Prostate gland (tissue), 2 donors: ENCODE results near the gene APOLD1. TPM values are rescaled to one million over a fixed set of nuclear protein-coding genes. Genes with fewer than 3 reads are reported as not detected.
"Not testable (repeated sequence)": the region's sequence is repeated elsewhere in the genome, so short reads cannot be mapped to it uniquely, and the experiment has no call there.

Experiments
- DNase-seq: peaks from one replicate; pipeline ENCODE4 v3.0.0-alpha.2; 2019; ENCODE audit warnings: low spot score
- H3K27ac ChIP-seq, 2 donors: fragments of 200-600 bp; sonication (generic); 2 replicates each; pipeline ENCODE4 v1.5.1; 2017 to 2019
- H3K27me3 ChIP-seq: fragments of 200-600 bp; sonication (generic); replicated peaks from 2 replicates; pipeline ENCODE4 v1.5.1; 2019; ENCODE audit not compliant: insufficient read depth
- H3K36me3 ChIP-seq, 2 donors: fragments of 200-600 bp; sonication (generic); 1 replicate in 1 of 2; 2 replicates in 1 of 2; pipeline versions ENCODE4 v1.5.1 to v1.8.1; 2017 to 2019
- H3K4me1 ChIP-seq: fragments of 200-600 bp; sonication (generic); replicated peaks from 2 replicates; pipeline ENCODE4 v1.5.1; 2019
- H3K4me3 ChIP-seq, 2 donors: fragments of 200-600 bp; sonication (generic); 2 replicates each; pipeline ENCODE4 v1.5.1; 2017 to 2019
- H3K9me3 ChIP-seq: fragments of 200-600 bp; sonication (generic); 2 replicates; pipeline ENCODE4 v1.5.1; 2017
- POLR2A ChIP-seq: fragments of 450-650 bp; IDR thresholded peaks from one replicate; pipeline ENCODE4 v1.6.1; 2016; ENCODE audit warnings: antibody characterized with exemption, mild to moderate bottlenecking
- POLR2AphosphoS5 ChIP-seq: sonication (generic); formaldehyde crosslinking; IDR thresholded peaks from one replicate; pipeline ENCODE4 v1.6.1; 2017; ENCODE audit warnings: antibody characterized with exemption
- WGBS: methylation state at CpG from one replicate; pipeline ENCODE4 v1.1.5; 2018; 5-methylcytosine and 5-hydroxymethylcytosine counted together
- intact Hi-C: fragments of 100-400 bp; cut with DNase I; formaldehyde crosslinking; loops from one replicate; pipeline ENCODE4 v1.14.2; 2022
- total RNA-seq, 2 donors: library from RNA; depleted of rRNA; stranded (reverse); fragments of >200 nt; gene quantifications; one replicate each; pipeline ENCODE4 v1.1.0, GENCODE V29; 2016
- TF ChIP-seq, protein P1 (sequence below), 4 experiments: fragments of 200-600 bp in 2 of 4; fragments of 450-650 bp in 2 of 4; sonication (generic) in 2 of 4; IDR thresholded peaks; 1 replicate in 3 of 4; 2 replicates in 1 of 4; pipeline ENCODE4 v1.5.1; 2016 to 2019; ENCODE audit warnings: antibody characterized with exemption in 4 of 4, mild to moderate bottlenecking in 2 of 4, moderate library complexity in 2 of 4

APOLD1 gene
- total RNA-seq, 2 donors from 2014 or later = 10.7 to 16.1 TPM

DNA sequence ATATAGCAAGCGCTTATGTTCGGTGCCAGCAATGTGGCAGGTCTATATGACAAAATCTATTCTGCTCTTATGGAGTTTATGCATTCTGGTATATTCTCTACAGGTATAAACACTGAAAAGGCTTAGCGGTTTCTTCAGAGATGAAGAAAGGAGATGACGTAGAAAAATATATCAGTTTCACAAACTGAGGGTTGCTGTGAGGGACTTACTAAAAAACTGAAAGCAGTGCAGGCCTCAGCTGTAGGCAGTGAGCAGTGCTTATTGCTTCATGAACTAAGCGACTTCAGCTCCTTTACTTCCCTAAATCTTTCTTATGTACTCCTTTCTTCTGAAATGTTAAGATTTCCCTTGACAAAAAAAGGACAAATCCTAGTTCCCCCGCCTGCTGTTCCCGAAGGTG is 32.2 kb downstream of the APOLD1 start:
- Histone ChIP-seq H3K4me3 (no peak overlapping the region), H3K36me3 (peaks cover 0 to 3% of the 10 kb centered on the region in 2 donors), H3K27me3 (no peaks in the 10 kb centered on the region), H3K27ac (no peak overlapping the region), H3K4me1 (peaks cover 10% of the 10 kb centered on the region), H3K9me3 (no peaks in the 10 kb centered on the region)
- intact Hi-C loops = no loop called here
- DNase-seq = no peak
- 91% methylated on average over 7 of the region's 7 CpGs for WGBS
- TF ChIP-seq POLR2A (no peak), POLR2AphosphoS5 (no peak)
- TF ChIP-seq, protein P1, sequence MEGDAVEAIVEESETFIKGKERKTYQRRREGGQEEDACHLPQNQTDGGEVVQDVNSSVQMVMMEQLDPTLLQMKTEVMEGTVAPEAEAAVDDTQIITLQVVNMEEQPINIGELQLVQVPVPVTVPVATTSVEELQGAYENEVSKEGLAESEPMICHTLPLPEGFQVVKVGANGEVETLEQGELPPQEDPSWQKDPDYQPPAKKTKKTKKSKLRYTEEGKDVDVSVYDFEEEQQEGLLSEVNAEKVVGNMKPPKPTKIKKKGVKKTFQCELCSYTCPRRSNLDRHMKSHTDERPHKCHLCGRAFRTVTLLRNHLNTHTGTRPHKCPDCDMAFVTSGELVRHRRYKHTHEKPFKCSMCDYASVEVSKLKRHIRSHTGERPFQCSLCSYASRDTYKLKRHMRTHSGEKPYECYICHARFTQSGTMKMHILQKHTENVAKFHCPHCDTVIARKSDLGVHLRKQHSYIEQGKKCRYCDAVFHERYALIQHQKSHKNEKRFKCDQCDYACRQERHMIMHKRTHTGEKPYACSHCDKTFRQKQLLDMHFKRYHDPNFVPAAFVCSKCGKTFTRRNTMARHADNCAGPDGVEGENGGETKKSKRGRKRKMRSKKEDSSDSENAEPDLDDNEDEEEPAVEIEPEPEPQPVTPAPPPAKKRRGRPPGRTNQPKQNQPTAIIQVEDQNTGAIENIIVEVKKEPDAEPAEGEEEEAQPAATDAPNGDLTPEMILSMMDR (IDR thresholded peaks at IDR 0.05) = no peak

DNA sequence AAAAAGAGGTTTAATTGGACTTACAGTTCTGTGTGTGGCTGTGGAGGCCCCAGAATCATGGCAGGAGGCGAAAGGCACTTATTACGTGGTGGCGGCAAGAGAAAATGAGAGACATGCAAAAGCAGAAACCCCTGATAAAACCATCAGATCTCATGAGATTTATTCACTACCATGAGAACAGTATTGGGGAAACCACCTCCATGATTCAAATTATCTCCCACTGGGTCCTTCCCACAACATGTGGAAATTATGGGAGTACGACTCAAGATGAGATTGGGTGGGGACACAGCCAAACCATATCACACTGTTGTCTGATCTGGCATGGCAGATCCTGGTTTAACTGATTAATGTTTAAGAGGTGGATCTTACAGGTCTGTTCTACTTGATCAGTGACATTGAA is 33.2 kb downstream of the APOLD1 start:
- TF ChIP-seq, protein P1 (IDR thresholded peaks at IDR 0.05) = no peak
- no peak for TF ChIP-seq POLR2A
- TF ChIP-seq POLR2AphosphoS5 = no peak
- Histone ChIP-seq H3K36me3 (peaks cover 3% of the 10 kb centered on the region in 2 donors), H3K4me3 (no peak overlapping the region), H3K4me1 (peaks cover 10% of the 10 kb centered on the region), H3K9me3 (no peaks in the 10 kb centered on the region), H3K27me3 (no peaks in the 10 kb centered on the region), H3K27ac (peak overlapping the region; percentile 9 to 18)
- DNase-seq = no peak
- intact Hi-C loops = no loop called here
- 88% methylated on average over 4 of the region's 4 CpGs for WGBS

DNA sequence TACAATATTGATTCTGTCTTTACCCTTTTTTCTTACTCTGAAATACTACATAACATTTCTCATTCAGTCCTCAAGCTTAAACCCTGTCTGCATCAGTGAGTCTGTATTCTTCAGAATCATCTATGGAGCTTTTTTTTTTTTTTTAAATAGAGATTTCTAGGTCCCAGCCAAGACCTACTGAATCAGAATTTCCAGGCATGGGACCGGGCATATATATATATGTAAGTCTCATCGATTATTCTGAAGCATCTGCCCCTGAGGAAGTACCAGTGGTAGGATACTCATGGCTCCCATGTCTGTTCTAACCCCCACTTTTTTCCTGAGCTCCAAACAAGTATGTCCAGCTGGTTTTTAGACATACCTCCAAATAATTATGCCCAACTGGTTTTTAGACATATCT is 33.8 kb downstream of the APOLD1 start:
- TF ChIP-seq POLR2AphosphoS5 (no peak), POLR2A (no peak)
- TF ChIP-seq, protein P1 (IDR thresholded peaks at IDR 0.05) = no peak
- Histone ChIP-seq H3K4me3 (no peak overlapping the region), H3K36me3 (peaks cover 3% of the 10 kb centered on the region in 2 donors), H3K27ac (peak overlapping the region; percentile 9 to 18), H3K27me3 (no peaks in the 10 kb centered on the region), H3K9me3 (no peaks in the 10 kb centered on the region), H3K4me1 (peaks cover 5% of the 10 kb centered on the region)
- intact Hi-C loops = no loop called here
- 91% methylated on average over 2 of the region's 2 CpGs for WGBS
- no peak for DNase-seq

DNA sequence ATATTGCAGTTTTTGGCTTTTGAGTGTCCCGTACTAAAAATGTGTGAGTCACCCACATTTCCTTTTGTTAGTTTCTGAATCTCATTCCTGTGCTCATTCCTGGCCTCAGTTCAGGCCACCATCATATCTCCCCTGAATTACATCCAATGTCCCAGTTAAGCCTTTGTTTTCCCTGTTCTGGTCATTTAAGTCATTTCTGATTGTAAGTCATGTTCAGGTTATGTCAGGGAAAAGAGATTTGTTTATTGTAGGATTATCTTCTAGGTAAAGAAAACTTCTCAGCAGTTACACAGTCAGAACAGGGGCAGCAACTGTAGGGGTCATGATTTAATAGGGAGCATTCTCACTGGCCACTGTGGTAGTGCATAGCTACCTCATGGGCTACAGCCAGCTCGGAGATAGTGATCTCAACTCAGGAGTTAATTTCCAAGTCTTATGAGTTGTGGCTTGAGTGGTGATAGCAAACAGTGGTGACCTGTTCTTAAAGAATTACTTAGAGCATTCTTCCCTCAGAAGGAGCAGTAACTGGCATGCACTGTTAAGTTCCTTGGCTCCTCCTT is 34.4 kb downstream of the APOLD1 start:
- Histone ChIP-seq H3K27ac (peak overlapping the region; percentile 9 to 18), H3K4me3 (no peak overlapping the region), H3K36me3 (peaks cover 3 to 7% of the 10 kb centered on the region in 2 donors), H3K9me3 (no peaks in the 10 kb centered on the region), H3K4me1 (peaks cover 5% of the 10 kb centered on the region), H3K27me3 (no peaks in the 10 kb centered on the region)
- peak; percentile 46 for DNase-seq
- intact Hi-C loops = no loop called here
- TF ChIP-seq, protein P1 (IDR thresholded peaks at IDR 0.05) = no peak
- TF ChIP-seq POLR2AphosphoS5 (peak; percentile 64), POLR2A (no peak)
- WGBS = 11% methylated on average over 2 of the region's 2 CpGs

DNA sequence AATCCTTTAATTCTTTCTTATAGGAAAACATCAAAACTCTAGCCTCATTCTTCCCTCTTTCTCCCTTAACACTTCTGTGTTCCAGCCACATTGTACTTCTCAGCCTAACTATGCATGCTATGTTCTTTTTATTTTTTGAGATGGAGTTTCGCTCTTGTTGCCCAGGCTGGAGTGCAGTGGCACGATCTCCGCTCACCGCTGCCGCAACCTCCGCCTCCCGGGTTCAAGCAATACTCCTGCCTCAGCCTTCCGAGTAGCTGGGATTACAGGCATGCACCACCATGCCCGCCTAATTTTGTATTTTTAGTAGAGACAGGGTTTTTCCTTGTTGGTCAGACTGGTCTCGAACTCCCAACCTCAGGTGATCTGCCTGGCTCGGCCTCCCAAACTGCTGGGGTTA is 34.9 kb downstream of the APOLD1 start:
- intact Hi-C loops, H3K4me3 ChIP-seq, H3K4me1 ChIP-seq, H3K27me3 ChIP-seq, H3K36me3 ChIP-seq, H3K9me3 ChIP-seq, DNase-seq: not testable (repeated sequence)
- peak overlapping the region; percentile 2 to 18 for H3K27ac ChIP-seq
- 93% methylated on average over 11 of the region's 11 CpGs for WGBS
